Thyroid gland (tissue), 4 donors: ENCODE results near the gene ATP2A3.

Experiments used
- POLR2A ChIP-seq, 2 donors: fragments of 450-650 bp; IDR thresholded peaks; one replicate each; pipeline ENCODE4 v1.6.1; 2017; ENCODE audit warnings: antibody characterized with exemption in 2 of 2, mild to moderate bottlenecking in 2 of 2, moderate library complexity in 1 of 2
- TF ChIP-seq, protein P1 (sequence below), 6 experiments: fragments of 200-600 bp in 3 of 6; fragments of 450-650 bp in 3 of 6; sonication (generic) in 3 of 6; IDR thresholded peaks; one replicate each; pipeline ENCODE4 v1.5.1; 2016 to 2019; ENCODE audit warnings: antibody characterized with exemption in 6 of 6, mild to moderate bottlenecking in 2 of 6, inconsistent platforms in 1 of 6, moderate library complexity in 1 of 6

DNA sequence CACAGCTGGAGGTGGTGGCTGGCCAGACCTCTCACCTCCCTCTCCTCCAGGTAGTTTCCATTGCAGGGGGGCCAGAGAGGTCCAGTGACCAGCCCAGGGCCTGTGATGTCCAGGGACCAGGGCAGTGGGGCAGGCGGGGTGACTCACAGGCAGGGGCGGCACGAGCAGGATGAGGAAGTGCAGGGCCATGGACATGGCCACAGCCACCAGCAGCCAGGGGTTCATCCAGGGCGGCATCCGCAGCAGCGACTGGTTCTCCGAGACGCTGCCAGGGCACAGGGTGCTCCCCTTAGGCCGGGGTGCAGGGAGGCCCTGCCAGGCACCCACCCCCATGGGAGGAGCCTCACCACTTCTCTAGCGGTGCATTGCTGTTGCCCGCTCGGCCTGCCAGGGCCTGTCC is 35.1 kb downstream of the ATP2A3 start:
- TF ChIP-seq, protein P1, sequence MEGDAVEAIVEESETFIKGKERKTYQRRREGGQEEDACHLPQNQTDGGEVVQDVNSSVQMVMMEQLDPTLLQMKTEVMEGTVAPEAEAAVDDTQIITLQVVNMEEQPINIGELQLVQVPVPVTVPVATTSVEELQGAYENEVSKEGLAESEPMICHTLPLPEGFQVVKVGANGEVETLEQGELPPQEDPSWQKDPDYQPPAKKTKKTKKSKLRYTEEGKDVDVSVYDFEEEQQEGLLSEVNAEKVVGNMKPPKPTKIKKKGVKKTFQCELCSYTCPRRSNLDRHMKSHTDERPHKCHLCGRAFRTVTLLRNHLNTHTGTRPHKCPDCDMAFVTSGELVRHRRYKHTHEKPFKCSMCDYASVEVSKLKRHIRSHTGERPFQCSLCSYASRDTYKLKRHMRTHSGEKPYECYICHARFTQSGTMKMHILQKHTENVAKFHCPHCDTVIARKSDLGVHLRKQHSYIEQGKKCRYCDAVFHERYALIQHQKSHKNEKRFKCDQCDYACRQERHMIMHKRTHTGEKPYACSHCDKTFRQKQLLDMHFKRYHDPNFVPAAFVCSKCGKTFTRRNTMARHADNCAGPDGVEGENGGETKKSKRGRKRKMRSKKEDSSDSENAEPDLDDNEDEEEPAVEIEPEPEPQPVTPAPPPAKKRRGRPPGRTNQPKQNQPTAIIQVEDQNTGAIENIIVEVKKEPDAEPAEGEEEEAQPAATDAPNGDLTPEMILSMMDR (IDR thresholded peaks at IDR 0.05): no peak
- no peak for TF ChIP-seq POLR2A (IDR thresholded peaks at IDR 0.05)
